H9 (cell line): ENCODE data around the gene METTL8. TPM values are rescaled to one million over a fixed set of nuclear protein-coding genes. Genes with fewer than 3 reads are reported as not detected.

ENCODE experiments used
- DNase-seq: peaks from one replicate; pipeline ENCODE4 v3.0.0-alpha.2; 2017
- H2AFZ ChIP-seq: one replicate; pipeline ENCODE4 v1.6.1; 2013; ENCODE audit warnings: mild to moderate bottlenecking, low read length, control low read depth, moderate library complexity
- H2AK5ac ChIP-seq: 2 replicates; pipeline ENCODE4 v1.6.1; 2013; ENCODE audit warnings: low read length, control low read depth, mixed read lengths; ENCODE audit not compliant: insufficient read length
- H2BK120ac ChIP-seq: one replicate; pipeline ENCODE4 v1.6.1; 2013; ENCODE audit warnings: low read depth, mild to moderate bottlenecking, low read length, control low read depth, inconsistent platforms; ENCODE audit not compliant: poor library complexity, severe bottlenecking
- H2BK12ac ChIP-seq: 2 replicates; pipeline ENCODE4 v1.6.1; 2013; ENCODE audit warnings: low read length, control low read depth, mixed read lengths, low read depth; ENCODE audit not compliant: insufficient read length
- H2BK15ac ChIP-seq: 2 replicates; pipeline ENCODE4 v1.6.1; 2013; ENCODE audit warnings: low read depth, low read length, control low read depth
- H2BK20ac ChIP-seq: one replicate; pipeline ENCODE4 v1.6.1; 2013; ENCODE audit warnings: low read depth, mild to moderate bottlenecking, low read length, control low read depth, inconsistent platforms; ENCODE audit not compliant: poor library complexity, severe bottlenecking
- H2BK5ac ChIP-seq: 2 replicates; pipeline ENCODE4 v1.6.1; 2013; ENCODE audit warnings: low read length, control low read depth, mixed read lengths; ENCODE audit not compliant: insufficient read length
- H3K14ac ChIP-seq: 2 replicates; pipeline ENCODE4 v1.6.1; 2013; ENCODE audit warnings: low read length, control low read depth; ENCODE audit not compliant: insufficient read depth
- H3K18ac ChIP-seq: 2 replicates; pipeline ENCODE4 v1.6.1; 2013; ENCODE audit warnings: low read depth, mild to moderate bottlenecking, mixed read lengths, low read length, control low read depth; ENCODE audit not compliant: insufficient read length
- H3K23ac ChIP-seq: 2 replicates; pipeline ENCODE4 v1.6.1; 2013; ENCODE audit warnings: low read length, control low read depth, mixed read lengths, low read depth; ENCODE audit not compliant: insufficient read length
- H3K23me2 ChIP-seq: 2 replicates; pipeline ENCODE4 v1.6.1; 2013; ENCODE audit warnings: low read depth, mild to moderate bottlenecking, mixed read lengths, low read length, control low read depth; ENCODE audit not compliant: insufficient read length, poor library complexity, severe bottlenecking
- H3K27ac ChIP-seq: 2 replicates; pipeline ENCODE4 v1.5.1; 2013; ENCODE audit warnings: low read length, control low read depth, mixed read lengths, low read depth; ENCODE audit not compliant: insufficient read length
- H3K27me3 ChIP-seq: 2 replicates; pipeline ENCODE4 v1.6.1; 2013; ENCODE audit warnings: low read length, control low read depth, inconsistent platforms; ENCODE audit not compliant: insufficient read depth
- H3K4ac ChIP-seq: 2 replicates; pipeline ENCODE4 v1.6.1; 2013; ENCODE audit warnings: low read depth, mild to moderate bottlenecking, control low read depth, inconsistent platforms, low read length, moderate library complexity
- H3K4me1 ChIP-seq: 2 replicates; pipeline ENCODE4 v1.6.1; 2013; ENCODE audit warnings: low read length, control low read depth, inconsistent platforms; ENCODE audit not compliant: insufficient read depth
- H3K4me2 ChIP-seq: 2 replicates; pipeline ENCODE4 v1.6.1; 2013; ENCODE audit warnings: low read length, control low read depth, mixed read lengths; ENCODE audit not compliant: insufficient read length, insufficient read depth
- H3K56ac ChIP-seq: 2 replicates; pipeline ENCODE4 v1.6.1; 2013; ENCODE audit warnings: low read depth, mild to moderate bottlenecking, mixed read lengths, low read length, control low read depth; ENCODE audit not compliant: insufficient read length
- H3K79me1 ChIP-seq: 2 replicates; pipeline ENCODE4 v1.6.1; 2013; ENCODE audit warnings: low read depth, mild to moderate bottlenecking, moderate library complexity, low read length, control low read depth, inconsistent platforms; ENCODE audit not compliant: insufficient read depth, poor library complexity, severe bottlenecking
- H3K79me2 ChIP-seq: 2 replicates; pipeline ENCODE4 v1.6.1; 2013; ENCODE audit warnings: low read length, control low read depth, inconsistent platforms; ENCODE audit not compliant: insufficient read depth
- H3K9ac ChIP-seq: 2 replicates; pipeline ENCODE4 v1.6.1; 2013; ENCODE audit warnings: low read length, control low read depth, mixed read lengths; ENCODE audit not compliant: insufficient read length; ENCODE audit errors: extremely low read depth
- H3K9me3 ChIP-seq: one replicate; pipeline ENCODE4 v1.6.1; 2013; ENCODE audit warnings: low read depth, low read length, inconsistent platforms; ENCODE audit not compliant: control insufficient read depth
- H3T11ph ChIP-seq: one replicate; pipeline ENCODE4 v1.6.1; 2013; ENCODE audit warnings: mild to moderate bottlenecking, low read length, control low read depth, inconsistent platforms
- H4K20me1 ChIP-seq: one replicate; pipeline ENCODE4 v1.6.1; 2013; ENCODE audit not compliant: control insufficient read depth, insufficient read length, insufficient read depth
- H4K5ac ChIP-seq: 2 replicates; pipeline ENCODE4 v1.6.1; 2013; ENCODE audit warnings: low read depth, mild to moderate bottlenecking, mixed read lengths, low read length, control low read depth; ENCODE audit not compliant: insufficient read length
- H4K8ac ChIP-seq: replicated peaks from 2 replicates; pipeline ENCODE4 v1.6.1; 2013; ENCODE audit warnings: low read length, control low read depth, mixed read lengths, low read depth; ENCODE audit not compliant: insufficient read length
- H4K91ac ChIP-seq: 2 replicates; pipeline ENCODE4 v1.6.1; 2013; ENCODE audit warnings: low read depth, mild to moderate bottlenecking, moderate library complexity, mixed read lengths, low read length, control low read depth; ENCODE audit not compliant: insufficient read length
- H3K27ac Mint-ChIP-seq, 3 experiments: 2 replicates in 2 of 3; 3 replicates in 1 of 3; pipeline ENCODE4 v1.8.0; 2020 to 2021; ENCODE audit warnings: mixed read lengths in 3 of 3, mild to moderate bottlenecking in 1 of 3, moderate library complexity in 1 of 3
- H3K27me3 Mint-ChIP-seq: 2 replicates; pipeline ENCODE4 v1.8.0; 2021; ENCODE audit warnings: low read depth, mild to moderate bottlenecking, moderate library complexity, mixed read lengths
- H3K36me3 Mint-ChIP-seq, 3 experiments: 2 replicates in 2 of 3; 3 replicates in 1 of 3; pipeline ENCODE4 v1.8.0; 2020 to 2021; ENCODE audit warnings: low read depth in 3 of 3, mixed read lengths in 3 of 3; ENCODE audit not compliant: insufficient read depth in 1 of 3
- H3K4me1 Mint-ChIP-seq, 2 experiments: 2 replicates each; pipeline ENCODE4 v1.8.0; 2020; ENCODE audit warnings: mixed read lengths in 2 of 2
- H3K4me3 Mint-ChIP-seq, 2 experiments: 2 replicates in 1 of 2; 3 replicates in 1 of 2; pipeline ENCODE4 v1.8.0; 2020 to 2021; ENCODE audit warnings: mild to moderate bottlenecking in 2 of 2, mixed read lengths in 2 of 2, moderate library complexity in 1 of 2
- H3K9me3 Mint-ChIP-seq, 2 experiments: 2 replicates in 1 of 2; 3 replicates in 1 of 2; pipeline ENCODE4 v1.8.0; 2020; ENCODE audit warnings: mild to moderate bottlenecking in 2 of 2, mixed read lengths in 2 of 2, moderate library complexity in 1 of 2
- CTCF ChIP-seq: fragments of 200-600 bp; sonication (generic); conservative IDR thresholded peaks from 3 replicates; pipeline ENCODE4 v1.8.0; 2021; ENCODE audit warnings: antibody characterized with exemption, mild to moderate bottlenecking
- WGBS: extraction: QIAGEN DNeasy Blood & Tissue Kit; methylation state at CpG from one replicate; pipeline ENCODE4 v1.1.7; 2013; ENCODE audit warnings: missing lambda C conversion rate, low lambda C conversion rate, mixed read lengths; ENCODE audit not compliant: insufficient read length; ENCODE audit errors: extremely low coverage; 5-methylcytosine and 5-hydroxymethylcytosine counted together
- total RNA-seq: library from RNA; stranded (reverse); gene quantifications from 2 replicates; pipeline ENCODE4 v1.2.1, GENCODE V29; 2021

The METTL8 gene
- total RNA-seq, 1 experiment from 2014 or later = 40.9 TPM

DNA sequence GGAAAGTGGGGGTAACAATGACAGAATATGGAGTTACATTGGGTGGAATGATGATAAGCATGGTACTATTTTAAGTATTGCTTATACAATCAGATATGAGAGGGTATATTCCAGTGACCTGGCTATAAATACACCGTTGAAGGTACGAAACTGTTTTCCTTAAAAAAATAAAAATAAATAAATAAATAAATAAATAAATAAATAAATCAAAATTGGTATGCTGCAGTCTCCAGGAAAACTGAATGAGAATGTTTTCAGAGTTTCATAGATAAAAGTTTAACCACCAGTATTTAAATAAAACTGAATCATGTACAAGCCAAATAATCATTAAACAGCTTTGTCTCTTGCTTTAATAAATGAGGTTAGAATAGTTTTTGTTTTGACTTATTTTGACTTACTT lies 71.4 kb downstream of the METTL8 start:
- H2BK20ac ChIP-seq = no peak overlapping the region
- Mint-ChIP-seq H3K9me3 (peaks cover 27 to 28% of the 10 kb centered on the region in 2 experiments), H3K36me3 (peaks cover 35 to 38% (median 38%) of the 10 kb centered on the region in 3 experiments), H3K4me3 (no peak overlapping the region), H3K4me1 (peaks cover 7 to 15% of the 10 kb centered on the region in 2 experiments), H3K27me3 (no peaks in the 10 kb centered on the region), H3K27ac (no peak overlapping the region; a peak in 1 of 7 replicates)
- no peaks in the 10 kb centered on the region for H3K79me1 ChIP-seq
- no peaks in the 10 kb centered on the region for H3K27me3 ChIP-seq
- no peaks in the 10 kb centered on the region for H4K20me1 ChIP-seq
- no CpG with 5 or more reads among the region's 2 CpGs for WGBS
- H2BK15ac ChIP-seq = no peak overlapping the region
- no peak overlapping the region for H2BK120ac ChIP-seq
- H3K23me2 ChIP-seq = no peaks in the 10 kb centered on the region
- no peak overlapping the region for H4K91ac ChIP-seq
- H2BK12ac ChIP-seq = no peak overlapping the region
- no peak overlapping the region for H3K56ac ChIP-seq
- no peaks in the 10 kb centered on the region for H3K9me3 ChIP-seq
- H3K4ac ChIP-seq = no peak overlapping the region
- H3K18ac ChIP-seq = no peak overlapping the region
- H3K27ac ChIP-seq = no peak overlapping the region
- no peaks in the 10 kb centered on the region for H3K4me1 ChIP-seq
- no peak overlapping the region for H2AFZ ChIP-seq
- H4K5ac ChIP-seq = no peak overlapping the region
- H3K9ac ChIP-seq = no peak overlapping the region
- no peak overlapping the region for H3K4me2 ChIP-seq
- H2AK5ac ChIP-seq = no peak overlapping the region
- no peak for TF ChIP-seq CTCF
- H3K14ac ChIP-seq = no peak overlapping the region
- no peak overlapping the region for H2BK5ac ChIP-seq
- H3K79me2 ChIP-seq = no peaks in the 10 kb centered on the region
- H3T11ph ChIP-seq = no peak overlapping the region
- no peak overlapping the region for H3K23ac ChIP-seq
- H4K8ac ChIP-seq = no peak overlapping the region
- DNase-seq = no peak
